ENCODE measurements around the gene KASH5.

- TF ChIP-seq POLR2AphosphoS5 (IDR thresholded peaks at IDR 0.05; ENCODE audit: low read depth) = no peak
- no peak for TF ChIP-seq REST (IDR thresholded peaks at IDR 0.05; ENCODE audit: unreplicated experiment)
- TF ChIP-seq CTCF (conservative IDR thresholded peaks at IDR 0.05; ENCODE audit: low read depth in 2 of 2) = no peak
- no peak for TF ChIP-seq EZH2 (IDR thresholded peaks at IDR 0.05; ENCODE audit: low read depth, unreplicated experiment)
- TF ChIP-seq STAT1 (IDR thresholded peaks at IDR 0.05; ENCODE audit: unreplicated experiment) = no peak
- no peak for TF ChIP-seq EZH2phosphoT487 (IDR thresholded peaks at IDR 0.05; ENCODE audit: unreplicated experiment)
- TF ChIP-seq JUNB (IDR thresholded peaks at IDR 0.05; ENCODE audit: unreplicated experiment) = no peak
- no peak for TF ChIP-seq ZNF462 (CRISPR knock-in tag; IDR thresholded peaks at IDR 0.05)
- TF ChIP-seq NANOG (IDR thresholded peaks at IDR 0.05; ENCODE audit: borderline replicate concordance) = no peak
- TF ChIP-seq ZNF114 (CRISPR knock-in tag; IDR thresholded peaks at IDR 0.05) = no peak
- TF ChIP-seq CREB1 (CRISPR knock-in tag; IDR thresholded peaks at IDR 0.05; ENCODE audit: low read depth) = no peak
These were observed 60.4 kb downstream of the KASH5 start for GRCh38 chr19:49448432-49448786.

Measured in GM23338 (cell line).